Measurements from ENCODE around the gene CNOT10. TPM values are rescaled to one million over a fixed set of nuclear protein-coding genes. Genes with fewer than 3 reads are reported as not detected.
A peak's percentile ranks its signal among the peaks of the same experiment; 100 is the strongest.

Gene CNOT10
- total RNA-seq, 2 donors from 2014 or later = 41.2 to 41.7 TPM

GRCh38 chr3:32703491-32703972, 18.5 kb downstream of the CNOT10 start:
- Mint-ChIP-seq H3K4me3 (peak overlapping the region; percentile 66), H3K36me3 (ENCODE audit: low read depth) (no peaks in the 10 kb centered on the region), H3K4me1 (peaks cover 25% of the 10 kb centered on the region), H3K27ac (peak overlapping the region; percentile 19), H3K27me3 (no peaks in the 10 kb centered on the region)
- DNase-seq (no peak), ATAC-seq (no peak)
- H3K9me3 ChIP-seq (ENCODE audit: control insufficient read depth, low read length, poor library complexity, severe bottlenecking) = no peaks in the 10 kb centered on the region

- DNase-seq (no peak), ATAC-seq (no peak)
- no peaks in the 10 kb centered on the region for H3K9me3 ChIP-seq (ENCODE audit: control insufficient read depth, low read length, poor library complexity, severe bottlenecking)
- no peak overlapping the region for H3K4me3 Mint-ChIP-seq
- H3K27me3 Mint-ChIP-seq = no peaks in the 10 kb centered on the region
- peak overlapping the region; percentile 43 for H3K27ac Mint-ChIP-seq
- peaks cover 2% of the 10 kb centered on the region for H3K36me3 Mint-ChIP-seq (ENCODE audit: low read depth)
- peaks cover 26% of the 10 kb centered on the region for H3K4me1 Mint-ChIP-seq
These were observed 20.2 kb downstream of the CNOT10 start for GRCh38 chr3:32705232-32705631.

DNA sequence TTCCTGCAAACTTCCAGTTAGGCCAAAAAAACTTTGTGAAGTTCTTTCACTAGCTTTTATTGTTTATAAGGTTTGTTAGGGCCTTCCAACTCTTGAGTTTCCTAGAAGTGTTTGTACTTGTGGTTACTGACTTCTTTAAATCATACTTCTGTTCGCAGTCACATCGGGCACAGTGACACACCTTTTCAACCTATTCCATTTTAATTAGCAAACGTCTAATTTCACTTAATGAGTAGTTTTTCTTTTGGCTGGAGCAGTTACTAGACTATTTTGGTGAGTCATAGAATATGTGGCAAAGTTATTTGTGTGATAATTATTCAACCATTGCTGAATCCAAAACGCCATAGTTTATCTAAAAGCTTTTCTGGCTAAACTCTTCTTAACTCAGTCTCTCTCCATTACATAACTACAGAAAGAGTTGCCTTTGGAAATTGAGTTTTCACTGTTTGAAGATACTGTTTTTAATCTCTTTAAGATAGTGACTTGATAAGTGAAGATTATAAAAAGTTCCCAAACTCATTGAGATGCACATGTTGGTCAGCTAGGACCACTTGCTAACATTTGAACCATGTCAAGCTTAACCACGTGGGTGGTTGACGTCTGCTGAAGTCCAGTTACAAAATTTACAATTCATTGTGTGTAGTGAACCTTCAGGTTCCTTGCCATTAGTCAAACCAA, 21.5 kb downstream of the CNOT10 start:
- H3K9me3 ChIP-seq (ENCODE audit: control insufficient read depth, low read length, poor library complexity, severe bottlenecking) = no peaks in the 10 kb centered on the region
- ATAC-seq (no peak), DNase-seq (no peak)
- H3K27me3 Mint-ChIP-seq = no peaks in the 10 kb centered on the region
- no peak overlapping the region for H3K4me3 Mint-ChIP-seq
- H3K36me3 Mint-ChIP-seq (ENCODE audit: low read depth) = peaks cover 2% of the 10 kb centered on the region
- peak overlapping the region; percentile 43 for H3K27ac Mint-ChIP-seq
- H3K4me1 Mint-ChIP-seq = peaks cover 28% of the 10 kb centered on the region

GRCh38 chr3:32707026-32707370, 22.0 kb downstream of the CNOT10 start:
- H3K4me1 Mint-ChIP-seq = peaks cover 27% of the 10 kb centered on the region
- H3K27ac Mint-ChIP-seq = peak overlapping the region; percentile 56
- H3K27me3 Mint-ChIP-seq = no peaks in the 10 kb centered on the region
- ATAC-seq (no peak), DNase-seq (no peak)
- H3K9me3 ChIP-seq (ENCODE audit: control insufficient read depth, low read length, poor library complexity, severe bottlenecking) = no peaks in the 10 kb centered on the region
- H3K4me3 Mint-ChIP-seq = no peak overlapping the region
- peaks cover 2% of the 10 kb centered on the region for H3K36me3 Mint-ChIP-seq (ENCODE audit: low read depth)

GRCh38 chr3:32708672-32709283, 23.8 kb downstream of the CNOT10 start:
- Mint-ChIP-seq H3K4me1 (peaks cover 22% of the 10 kb centered on the region), H3K27ac (no peak overlapping the region), H3K27me3 (no peaks in the 10 kb centered on the region), H3K4me3 (peak overlapping the region; percentile 50), H3K36me3 (ENCODE audit: low read depth) (peaks cover 4% of the 10 kb centered on the region)
- H3K9me3 ChIP-seq (ENCODE audit: control insufficient read depth, low read length, poor library complexity, severe bottlenecking) = no peaks in the 10 kb centered on the region
- ATAC-seq (no peak), DNase-seq (no peak)

- H3K9me3 ChIP-seq (ENCODE audit: control insufficient read depth, low read length, poor library complexity, severe bottlenecking) = no peaks in the 10 kb centered on the region
- ATAC-seq (no peak), DNase-seq (no peak)
- no peak overlapping the region for H3K4me3 Mint-ChIP-seq
- H3K27me3 Mint-ChIP-seq = no peaks in the 10 kb centered on the region
- peaks cover 4% of the 10 kb centered on the region for H3K36me3 Mint-ChIP-seq (ENCODE audit: low read depth)
- H3K27ac Mint-ChIP-seq = no peak overlapping the region
- peaks cover 22% of the 10 kb centered on the region for H3K4me1 Mint-ChIP-seq
These were observed 24.4 kb downstream of the CNOT10 start for GRCh38 chr3:32709346-32709745.

DNA sequence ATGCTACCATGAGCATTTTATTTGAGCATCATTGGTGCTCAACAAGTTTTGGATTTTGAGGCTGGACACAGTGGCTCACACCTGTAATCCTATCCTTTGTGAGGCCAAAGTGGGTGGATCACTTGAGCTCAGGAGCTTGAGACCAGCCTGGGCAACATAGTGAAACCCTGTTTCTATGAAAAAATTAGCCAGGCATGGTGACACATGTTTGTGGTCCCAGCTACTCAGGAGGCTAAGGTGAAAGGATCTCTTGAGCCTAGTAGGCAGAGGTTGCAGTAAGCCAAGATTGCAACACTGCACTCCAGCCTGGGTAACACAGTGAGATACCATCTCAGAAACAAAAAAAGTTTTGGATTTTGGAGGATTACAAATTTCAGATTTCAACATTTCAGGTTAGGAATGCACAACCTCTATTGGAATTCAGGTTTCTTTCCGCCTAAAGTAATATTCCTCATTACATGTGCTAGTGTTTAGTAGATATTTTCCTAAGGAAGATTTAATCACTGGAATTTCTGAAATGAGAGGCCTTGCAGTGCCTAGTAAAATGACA, 27.6 kb downstream of the CNOT10 start:
- Mint-ChIP-seq H3K36me3 (ENCODE audit: low read depth) (peaks cover 8% of the 10 kb centered on the region), H3K27me3 (no peaks in the 10 kb centered on the region), H3K4me3 (no peak overlapping the region), H3K4me1 (peaks cover 12% of the 10 kb centered on the region), H3K27ac (no peak overlapping the region)
- H3K9me3 ChIP-seq (ENCODE audit: control insufficient read depth, low read length, poor library complexity, severe bottlenecking) = no peaks in the 10 kb centered on the region
- no peak for ATAC-seq
- no peak for DNase-seq

GRCh38 chr3:32713181-32713580, 28.2 kb downstream of the CNOT10 start:
- Mint-ChIP-seq H3K27ac (peak overlapping the region; percentile 62), H3K4me1 (peaks cover 12% of the 10 kb centered on the region), H3K36me3 (ENCODE audit: low read depth) (peaks cover 8% of the 10 kb centered on the region), H3K4me3 (no peak overlapping the region), H3K27me3 (no peaks in the 10 kb centered on the region)
- ATAC-seq = no peak
- no peaks in the 10 kb centered on the region for H3K9me3 ChIP-seq (ENCODE audit: control insufficient read depth, low read length, poor library complexity, severe bottlenecking)
- DNase-seq = no peak

GRCh38 chr3:32719335-32719734, 34.3 kb downstream of the CNOT10 start:
- H3K4me1 Mint-ChIP-seq = peaks cover 4% of the 10 kb centered on the region
- no peak overlapping the region for H3K4me3 Mint-ChIP-seq
- no peak for ATAC-seq
- H3K36me3 Mint-ChIP-seq (ENCODE audit: low read depth) = peaks cover 4% of the 10 kb centered on the region
- no peak overlapping the region for H3K27ac Mint-ChIP-seq
- DNase-seq = no peak
- H3K27me3 Mint-ChIP-seq = no peaks in the 10 kb centered on the region
- no peaks in the 10 kb centered on the region for H3K9me3 ChIP-seq (ENCODE audit: control insufficient read depth, low read length, poor library complexity, severe bottlenecking)

DNA sequence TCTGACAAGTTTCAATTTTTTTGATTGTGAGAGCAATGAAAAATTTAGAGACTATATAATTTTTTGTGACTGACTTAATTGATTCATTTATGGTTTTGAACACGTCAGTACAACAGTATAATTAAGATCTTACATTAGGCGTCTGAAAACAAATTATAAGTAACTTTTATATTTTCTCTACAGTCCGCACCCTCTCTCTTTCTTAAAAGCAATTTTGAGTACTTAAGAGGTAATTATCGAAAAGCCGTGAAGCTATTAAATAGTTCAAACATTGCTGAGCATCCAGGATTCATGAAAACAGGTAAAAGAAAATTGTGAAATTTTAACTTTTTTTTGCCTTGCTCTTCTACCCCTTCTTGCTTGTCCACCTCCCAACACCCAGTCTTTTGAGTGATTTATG, 34.9 kb downstream of the CNOT10 start:
- H3K4me1 Mint-ChIP-seq = peaks cover 4% of the 10 kb centered on the region
- no peaks in the 10 kb centered on the region for H3K9me3 ChIP-seq (ENCODE audit: control insufficient read depth, low read length, poor library complexity, severe bottlenecking)
- H3K36me3 Mint-ChIP-seq (ENCODE audit: low read depth) = peaks cover 4% of the 10 kb centered on the region
- DNase-seq = no peak
- H3K27me3 Mint-ChIP-seq = no peaks in the 10 kb centered on the region
- H3K4me3 Mint-ChIP-seq = no peak overlapping the region
- no peak overlapping the region for H3K27ac Mint-ChIP-seq
- no peak for ATAC-seq

- no peak for DNase-seq
- peaks cover 4% of the 10 kb centered on the region for H3K4me1 Mint-ChIP-seq
- no peaks in the 10 kb centered on the region for H3K27me3 Mint-ChIP-seq
- no peak overlapping the region for H3K4me3 Mint-ChIP-seq
- no peak for ATAC-seq
- H3K27ac Mint-ChIP-seq = no peak overlapping the region
- no peaks in the 10 kb centered on the region for H3K9me3 ChIP-seq (ENCODE audit: control insufficient read depth, low read length, poor library complexity, severe bottlenecking)
- peaks cover 3% of the 10 kb centered on the region for H3K36me3 Mint-ChIP-seq (ENCODE audit: low read depth)
These were observed 40.7 kb downstream of the CNOT10 start for GRCh38 chr3:32725721-32726120.

GRCh38 chr3:32733631-32734229, 48.7 kb downstream of the CNOT10 start:
- ATAC-seq = peak; percentile 50
- no peaks in the 10 kb centered on the region for H3K27me3 Mint-ChIP-seq

GRCh38 chr3:32734756-32735155, 49.8 kb downstream of the CNOT10 start:
- no peaks in the 10 kb centered on the region for H3K27me3 Mint-ChIP-seq

More at GRCh38 chr3:32733631-32734229, 48.7 kb downstream of the CNOT10 start:
- no peak overlapping the region for H3K27ac Mint-ChIP-seq
- H3K4me3 Mint-ChIP-seq = no peak overlapping the region
- H3K4me1 Mint-ChIP-seq = peaks cover 4% of the 10 kb centered on the region
- no peaks in the 10 kb centered on the region for H3K9me3 ChIP-seq (ENCODE audit: control insufficient read depth, low read length, poor library complexity, severe bottlenecking)
- H3K36me3 Mint-ChIP-seq (ENCODE audit: low read depth) = peaks cover 3% of the 10 kb centered on the region
- no peak for DNase-seq

More at GRCh38 chr3:32734756-32735155, 49.8 kb downstream of the CNOT10 start:
- DNase-seq (no peak), ATAC-seq (no peak)
- no peaks in the 10 kb centered on the region for H3K9me3 ChIP-seq (ENCODE audit: control insufficient read depth, low read length, poor library complexity, severe bottlenecking)
- Mint-ChIP-seq H3K4me1 (peaks cover 2% of the 10 kb centered on the region), H3K36me3 (ENCODE audit: low read depth) (no peaks in the 10 kb centered on the region), H3K27ac (no peak overlapping the region), H3K4me3 (no peak overlapping the region)
